ENCODE results near the gene ZNF451.
"Not testable (repeated sequence)": the region's sequence is repeated elsewhere in the genome, so short reads cannot be mapped to it uniquely, and the experiment has no call there.

Gene ZNF451

DNA sequence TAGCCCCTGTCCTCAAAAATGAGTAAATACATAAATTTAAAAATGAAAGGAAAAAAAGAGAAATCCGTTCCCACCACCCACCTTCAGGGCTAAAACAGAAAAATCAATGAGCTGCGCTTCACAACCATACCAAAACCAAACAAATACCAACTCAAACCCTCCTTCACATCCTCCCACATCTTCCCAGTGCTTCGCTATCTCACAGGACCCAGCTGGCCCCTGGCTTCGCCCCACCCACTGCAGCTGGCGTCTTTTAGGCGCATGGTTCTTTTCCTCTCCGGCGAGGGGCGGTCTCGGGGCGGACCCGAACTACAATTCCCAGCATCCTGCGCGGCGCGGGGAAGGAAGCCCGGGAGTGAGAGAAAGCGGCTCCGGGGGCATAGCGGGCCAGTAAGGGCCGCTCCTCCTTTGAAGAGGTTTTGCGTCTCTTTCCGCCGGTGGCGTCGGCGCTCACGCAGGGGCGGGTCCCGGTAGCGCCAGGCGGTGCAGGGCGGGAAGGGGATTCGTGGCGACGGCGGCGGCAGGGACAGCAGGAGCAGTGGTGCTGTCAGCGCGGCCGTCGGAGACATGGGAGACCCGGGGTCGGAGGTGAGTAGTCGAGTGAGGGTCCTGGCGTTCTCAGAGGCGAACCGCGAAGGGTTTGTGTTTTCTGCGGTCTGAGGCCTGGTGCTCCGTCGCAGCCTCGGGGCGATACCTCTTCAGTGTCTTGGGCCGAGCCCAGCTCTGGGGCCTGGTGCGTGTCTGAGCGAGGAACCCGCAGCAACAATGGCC is at the start of gene ZNF451:
TSS of gene ZNF451 (plus strand) at position 502 of the 771 bp plus-strand sequence. CDS start at position 568, 66 bp downstream.
- Histone ChIP-seq H3K9ac (ENCODE audit: low read length in 5 of 5) (peak within 1 kb of the TSS in 4 of 5 donors; percentile 51 to 73 (median 64)), H3K4me3 (ENCODE audit: low read depth in 1 of 5, low read length in 5 of 5) (peak within 1 kb of the TSS; percentile 58 to 69 (median 65)), H3K4me1 (ENCODE audit: control insufficient read depth in 5 of 5, insufficient read depth in 5 of 5, low read length in 5 of 5) (peaks cover 2 to 26% (median 22%) of the 10 kb centered on the region in 5 donors), H3K27ac (ENCODE audit: low read depth, low read length) (peak within 1 kb of the TSS; percentile 54), H3K27me3 (ENCODE audit: control insufficient read depth in 5 of 5, insufficient read depth in 4 of 5, low read length in 5 of 5) (no peaks in the 10 kb centered on the region), H3K36me3 (ENCODE audit: control insufficient read depth in 5 of 5, insufficient read depth in 5 of 5, low read length in 5 of 5) (peaks cover 0 to 6% (median 0%) of the 10 kb centered on the region in 5 donors), H3K9me3 (ENCODE audit: control insufficient read depth in 5 of 5, low read length in 5 of 5) (no peaks in the 10 kb centered on the region)

GRCh38 chr6:57044061-57044460 is 45.9 kb upstream of the ZNF451 start:
- H3K4me1 ChIP-seq (ENCODE audit: control insufficient read depth in 5 of 5, insufficient read depth in 5 of 5, low read length in 5 of 5): peaks cover 0 to 12% (median 4%) of the 10 kb centered on the region in 5 donors
- not testable (repeated sequence) for H3K27me3 ChIP-seq (ENCODE audit: control insufficient read depth in 5 of 5, insufficient read depth in 4 of 5, low read length in 5 of 5); H3K27ac ChIP-seq (ENCODE audit: low read depth, low read length); H3K9me3 ChIP-seq (ENCODE audit: control insufficient read depth in 5 of 5, low read length in 5 of 5); H3K4me3 ChIP-seq (ENCODE audit: low read depth in 1 of 5, low read length in 5 of 5); H3K36me3 ChIP-seq (ENCODE audit: control insufficient read depth in 5 of 5, insufficient read depth in 5 of 5, low read length in 5 of 5); H3K9ac ChIP-seq (ENCODE audit: low read length in 5 of 5)

DNA sequence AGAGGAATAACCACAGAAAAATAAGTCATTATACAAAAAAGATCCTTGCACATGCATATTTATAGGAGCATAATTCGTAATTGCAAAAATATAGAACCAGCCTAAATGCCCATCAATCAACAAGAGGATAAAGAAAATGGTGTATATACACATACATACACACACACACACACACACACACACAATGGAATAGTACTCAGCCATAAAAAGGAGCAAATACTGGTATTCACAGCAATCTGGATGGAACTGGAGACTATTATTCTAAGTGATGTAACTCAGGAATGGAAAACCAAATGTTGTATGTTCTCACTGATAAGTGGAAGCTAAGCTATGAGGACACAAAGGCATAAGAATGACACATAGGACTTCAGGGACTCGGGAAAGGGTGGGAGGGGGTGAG is 45.4 kb upstream of the ZNF451 start:
- Histone ChIP-seq H3K27ac (ENCODE audit: low read depth, low read length) (no peak overlapping the region), H3K27me3 (ENCODE audit: control insufficient read depth in 5 of 5, insufficient read depth in 4 of 5, low read length in 5 of 5) (peaks cover 0 to 3% (median 0%) of the 10 kb centered on the region in 5 donors), H3K4me1 (ENCODE audit: control insufficient read depth in 5 of 5, insufficient read depth in 5 of 5, low read length in 5 of 5) (peaks cover 0 to 12% (median 4%) of the 10 kb centered on the region in 5 donors), H3K36me3 (ENCODE audit: control insufficient read depth in 5 of 5, insufficient read depth in 5 of 5, low read length in 5 of 5) (peaks cover 0 to 7% (median 0%) of the 10 kb centered on the region in 5 donors), H3K9ac (ENCODE audit: low read length in 5 of 5) (no peak overlapping the region), H3K9me3 (ENCODE audit: control insufficient read depth in 5 of 5, low read length in 5 of 5) (no peaks in the 10 kb centered on the region), H3K4me3 (ENCODE audit: low read depth in 1 of 5, low read length in 5 of 5) (no peak overlapping the region)

- H3K27me3 ChIP-seq (ENCODE audit: control insufficient read depth in 5 of 5, insufficient read depth in 4 of 5, low read length in 5 of 5); H3K27ac ChIP-seq (ENCODE audit: low read depth, low read length); H3K9me3 ChIP-seq (ENCODE audit: control insufficient read depth in 5 of 5, low read length in 5 of 5): not testable (repeated sequence)
- H3K4me1 ChIP-seq (ENCODE audit: control insufficient read depth in 5 of 5, insufficient read depth in 5 of 5, low read length in 5 of 5): peaks cover 0 to 12% (median 4%) of the 10 kb centered on the region in 5 donors
- H3K9ac ChIP-seq (ENCODE audit: low read length in 5 of 5): peak within 1 kb of the TSS in 3 of 5 donors; percentile 20 to 73 (median 48)
- peaks cover 2 to 12% (median 5%) of the 10 kb centered on the region in 5 donors for H3K36me3 ChIP-seq (ENCODE audit: control insufficient read depth in 5 of 5, insufficient read depth in 5 of 5, low read length in 5 of 5)
- H3K4me3 ChIP-seq (ENCODE audit: low read depth in 1 of 5, low read length in 5 of 5): peak within 1 kb of the TSS in 4 of 5 donors; percentile 60 to 69 (median 65)
Measured at GRCh38 chr6:57046332-57047256, 43.4 kb upstream of the ZNF451 start, which contains the start of gene KIAA1586. KIAA1586 (plus strand) TSS chr6:57046693; CDS start chr6:57046756, 63 bp downstream.

DNA sequence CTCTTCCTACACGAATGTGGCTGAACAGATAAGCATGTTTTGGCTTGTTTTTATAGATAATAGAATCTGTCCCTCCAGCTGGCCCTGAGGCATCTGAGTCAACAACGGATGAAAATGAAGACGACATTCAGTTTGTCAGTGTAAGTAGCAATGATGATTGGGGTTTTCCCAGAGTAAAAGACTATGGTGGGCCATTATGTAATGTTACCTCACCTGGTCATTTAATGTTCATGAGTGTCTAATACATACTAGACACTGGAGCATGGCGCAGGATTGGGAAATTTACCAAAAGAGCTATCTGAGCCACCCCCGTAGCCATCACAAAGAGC is 42.8 kb upstream of the ZNF451 start:
- not testable (repeated sequence) for H3K4me3 ChIP-seq (ENCODE audit: low read depth in 1 of 5, low read length in 5 of 5); H3K27me3 ChIP-seq (ENCODE audit: control insufficient read depth in 5 of 5, insufficient read depth in 4 of 5, low read length in 5 of 5); H3K9ac ChIP-seq (ENCODE audit: low read length in 5 of 5); H3K27ac ChIP-seq (ENCODE audit: low read depth, low read length); H3K9me3 ChIP-seq (ENCODE audit: control insufficient read depth in 5 of 5, low read length in 5 of 5)
- Histone ChIP-seq H3K4me1 (ENCODE audit: control insufficient read depth in 5 of 5, insufficient read depth in 5 of 5, low read length in 5 of 5) (peaks cover 0 to 12% (median 4%) of the 10 kb centered on the region in 5 donors), H3K36me3 (ENCODE audit: control insufficient read depth in 5 of 5, insufficient read depth in 5 of 5, low read length in 5 of 5) (peaks cover 2 to 16% (median 9%) of the 10 kb centered on the region in 5 donors)

DNA sequence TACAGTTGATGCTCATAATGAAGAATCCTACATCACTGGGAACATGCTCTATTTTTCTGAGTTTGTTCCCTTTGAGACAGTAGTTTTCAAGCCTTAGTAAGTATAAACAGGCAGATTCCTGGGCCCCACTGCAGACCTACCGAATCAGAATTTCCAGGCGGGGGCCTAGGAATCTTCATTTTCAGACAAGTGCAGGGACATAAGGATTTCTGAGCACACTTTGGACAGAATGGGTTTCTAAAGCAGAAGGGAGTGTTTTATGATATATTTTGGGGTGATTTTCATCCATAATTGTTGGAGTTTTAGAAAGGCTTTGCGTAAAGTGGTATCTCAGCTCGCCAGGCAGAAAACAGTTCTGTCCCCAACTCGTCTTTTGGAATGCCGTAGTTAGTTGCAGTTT is 42.1 kb upstream of the ZNF451 start:
- H3K4me3 ChIP-seq (ENCODE audit: low read depth in 1 of 5, low read length in 5 of 5); H3K27ac ChIP-seq (ENCODE audit: low read depth, low read length); H3K9ac ChIP-seq (ENCODE audit: low read length in 5 of 5); H3K27me3 ChIP-seq (ENCODE audit: control insufficient read depth in 5 of 5, insufficient read depth in 4 of 5, low read length in 5 of 5); H3K9me3 ChIP-seq (ENCODE audit: control insufficient read depth in 5 of 5, low read length in 5 of 5): not testable (repeated sequence)
- peaks cover 0 to 12% (median 4%) of the 10 kb centered on the region in 5 donors for H3K4me1 ChIP-seq (ENCODE audit: control insufficient read depth in 5 of 5, insufficient read depth in 5 of 5, low read length in 5 of 5)
- peaks cover 5 to 21% (median 14%) of the 10 kb centered on the region in 5 donors for H3K36me3 ChIP-seq (ENCODE audit: control insufficient read depth in 5 of 5, insufficient read depth in 5 of 5, low read length in 5 of 5)

- Histone ChIP-seq H3K4me3 (ENCODE audit: low read depth in 1 of 5, low read length in 5 of 5) (no peak overlapping the region), H3K9ac (ENCODE audit: low read length in 5 of 5) (no peak overlapping the region), H3K27me3 (ENCODE audit: control insufficient read depth in 5 of 5, insufficient read depth in 4 of 5, low read length in 5 of 5) (no peaks in the 10 kb centered on the region), H3K27ac (ENCODE audit: low read depth, low read length) (no peak overlapping the region), H3K9me3 (ENCODE audit: control insufficient read depth in 5 of 5, low read length in 5 of 5) (no peaks in the 10 kb centered on the region), H3K36me3 (ENCODE audit: control insufficient read depth in 5 of 5, insufficient read depth in 5 of 5, low read length in 5 of 5) (peaks cover 8 to 28% (median 21%) of the 10 kb centered on the region in 5 donors), H3K4me1 (ENCODE audit: control insufficient read depth in 5 of 5, insufficient read depth in 5 of 5, low read length in 5 of 5) (peaks cover 0 to 12% (median 4%) of the 10 kb centered on the region in 5 donors)
Measured at GRCh38 chr6:57048577-57048976, 41.4 kb upstream of the ZNF451 start.

DNA sequence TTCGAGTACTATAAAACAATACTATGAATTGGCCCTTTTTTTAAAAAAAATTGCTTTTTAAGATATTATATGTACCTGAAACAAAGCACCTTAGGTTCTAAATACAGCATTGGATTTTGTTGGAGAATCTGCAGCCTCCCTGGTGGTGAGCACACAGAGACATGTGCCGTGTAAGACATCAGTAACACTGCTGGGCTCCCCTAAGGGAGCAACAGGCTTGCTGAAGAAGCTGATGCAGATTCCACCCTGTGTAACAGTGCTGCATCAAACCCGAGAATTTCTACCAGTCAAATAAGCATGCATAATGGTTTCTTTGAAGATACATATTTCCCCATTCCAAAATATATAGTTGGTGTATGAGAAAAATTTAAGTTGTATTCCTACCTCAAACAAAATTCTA is 26.1 kb upstream of the ZNF451 start:
- peaks cover 15 to 30% (median 20%) of the 10 kb centered on the region in 5 donors for H3K36me3 ChIP-seq (ENCODE audit: control insufficient read depth in 5 of 5, insufficient read depth in 5 of 5, low read length in 5 of 5)
- H3K9ac ChIP-seq (ENCODE audit: low read length in 5 of 5): no peak overlapping the region
- no peaks in the 10 kb centered on the region for H3K9me3 ChIP-seq (ENCODE audit: control insufficient read depth in 5 of 5, low read length in 5 of 5)
- H3K4me1 ChIP-seq (ENCODE audit: control insufficient read depth in 5 of 5, insufficient read depth in 5 of 5, low read length in 5 of 5): no peaks in the 10 kb centered on the region
- no peak overlapping the region for H3K4me3 ChIP-seq (ENCODE audit: low read depth in 1 of 5, low read length in 5 of 5)
- H3K27ac ChIP-seq (ENCODE audit: low read depth, low read length): no peak overlapping the region
- H3K27me3 ChIP-seq (ENCODE audit: control insufficient read depth in 5 of 5, insufficient read depth in 4 of 5, low read length in 5 of 5): no peaks in the 10 kb centered on the region

GRCh38 chr6:57064809-57065208 is 25.2 kb upstream of the ZNF451 start:
- Histone ChIP-seq H3K27ac (ENCODE audit: low read depth, low read length) (no peak overlapping the region), H3K27me3 (ENCODE audit: control insufficient read depth in 5 of 5, insufficient read depth in 4 of 5, low read length in 5 of 5) (no peaks in the 10 kb centered on the region), H3K4me1 (ENCODE audit: control insufficient read depth in 5 of 5, insufficient read depth in 5 of 5, low read length in 5 of 5) (no peaks in the 10 kb centered on the region), H3K9ac (ENCODE audit: low read length in 5 of 5) (no peak overlapping the region), H3K9me3 (ENCODE audit: control insufficient read depth in 5 of 5, low read length in 5 of 5) (no peaks in the 10 kb centered on the region), H3K36me3 (ENCODE audit: control insufficient read depth in 5 of 5, insufficient read depth in 5 of 5, low read length in 5 of 5) (peaks cover 15 to 26% (median 18%) of the 10 kb centered on the region in 5 donors), H3K4me3 (ENCODE audit: low read depth in 1 of 5, low read length in 5 of 5) (no peak overlapping the region)

- Histone ChIP-seq H3K9me3 (ENCODE audit: control insufficient read depth in 5 of 5, low read length in 5 of 5) (no peaks in the 10 kb centered on the region), H3K9ac (ENCODE audit: low read length in 5 of 5) (no peak overlapping the region), H3K27me3 (ENCODE audit: control insufficient read depth in 5 of 5, insufficient read depth in 4 of 5, low read length in 5 of 5) (no peaks in the 10 kb centered on the region), H3K4me3 (ENCODE audit: low read depth in 1 of 5, low read length in 5 of 5) (no peak overlapping the region), H3K27ac (ENCODE audit: low read depth, low read length) (no peak overlapping the region), H3K36me3 (ENCODE audit: control insufficient read depth in 5 of 5, insufficient read depth in 5 of 5, low read length in 5 of 5) (peaks cover 4 to 13% (median 10%) of the 10 kb centered on the region in 5 donors), H3K4me1 (ENCODE audit: control insufficient read depth in 5 of 5, insufficient read depth in 5 of 5, low read length in 5 of 5) (no peaks in the 10 kb centered on the region)
Measured at GRCh38 chr6:57068061-57068460, 21.9 kb upstream of the ZNF451 start.

All from subcutaneous abdominal adipose tissue (tissue), 5 donors.